SK-N-DZ (cell line): ENCODE results near the gene GRIK4.

Experiments used
- DNase-seq: peaks from one replicate; pipeline ENCODE4 v3.0.0-alpha.2; 2015; ENCODE audit warnings: low spot score

The GRIK4 gene

GRCh38 chr11:120662071-120662676, 150.6 kb downstream of the GRIK4 start:
- DNase-seq, result no peak

GRCh38 chr11:120663142-120663541, 151.6 kb downstream of the GRIK4 start:
- DNase-seq, result no peak

- DNase-seq, result no peak
Observed at GRCh38 chr11:120666121-120666639, 154.6 kb downstream of the GRIK4 start.

- DNase-seq, result no peak
Observed at GRCh38 chr11:120667281-120667680, 155.7 kb downstream of the GRIK4 start.

GRCh38 chr11:120667934-120668333, 156.4 kb downstream of the GRIK4 start:
- no peak for DNase-seq

GRCh38 chr11:120668537-120668936, 157.0 kb downstream of the GRIK4 start:
- no peak for DNase-seq

GRCh38 chr11:120674542-120674941, 163.0 kb downstream of the GRIK4 start:
- DNase-seq, result no peak

GRCh38 chr11:120675171-120675570, 163.6 kb downstream of the GRIK4 start:
- DNase-seq, result no peak

- DNase-seq, result no peak
Observed at GRCh38 chr11:120676991-120677390, 165.4 kb downstream of the GRIK4 start.

GRCh38 chr11:120680322-120680721, 168.8 kb downstream of the GRIK4 start:
- DNase-seq, result no peak

- no peak for DNase-seq
Observed at GRCh38 chr11:120681434-120682331, 170.1 kb downstream of the GRIK4 start.

- DNase-seq, result no peak
Observed at GRCh38 chr11:120682332-120682649, 170.7 kb downstream of the GRIK4 start.

GRCh38 chr11:120682866-120683265, 171.3 kb downstream of the GRIK4 start:
- DNase-seq, result no peak

GRCh38 chr11:120686516-120686915, 175.0 kb downstream of the GRIK4 start:
- no peak for DNase-seq

- DNase-seq, result no peak
Observed at GRCh38 chr11:120688163-120688562, 176.6 kb downstream of the GRIK4 start.

GRCh38 chr11:120689596-120690275, 178.2 kb downstream of the GRIK4 start:
- DNase-seq, result no peak

GRCh38 chr11:120690406-120690805, 178.9 kb downstream of the GRIK4 start:
- DNase-seq, result no peak

- DNase-seq, result no peak
Observed at GRCh38 chr11:120694726-120695125, 183.2 kb downstream of the GRIK4 start.

GRCh38 chr11:120695426-120695825, 183.9 kb downstream of the GRIK4 start:
- no peak for DNase-seq

- no peak for DNase-seq
Observed at GRCh38 chr11:120695939-120696338, 184.4 kb downstream of the GRIK4 start.

- DNase-seq, result no peak
Observed at GRCh38 chr11:120696597-120697218, 185.2 kb downstream of the GRIK4 start.

- no peak for DNase-seq
Observed at GRCh38 chr11:120698918-120699317, 187.4 kb downstream of the GRIK4 start.
